Liver (tissue), 9 donors: Measurements from ENCODE around the gene CPT1B. TPM values are rescaled to one million over a fixed set of nuclear protein-coding genes. Genes with fewer than 3 reads are reported as not detected.

Experiments
- DNase-seq: peaks from one replicate; pipeline ENCODE4 v3.0.0-alpha.2; 2017; ENCODE audit warnings: low spot score
- H3K27ac ChIP-seq, 2 donors: one replicate each; pipeline ENCODE4 v1.7.0; 2013; ENCODE audit warnings: inconsistent platforms in 2 of 2, low read length in 2 of 2, control low read depth in 1 of 2, low read depth in 1 of 2, mild to moderate bottlenecking in 1 of 2
- H3K27me3 ChIP-seq, 4 donors: one replicate each; pipeline versions ENCODE4 v1.6.1 to v1.7.0; 2013; ENCODE audit warnings: low read length in 3 of 4, inconsistent platforms in 1 of 4, mild to moderate bottlenecking in 1 of 4, moderate library complexity in 1 of 4; ENCODE audit not compliant: control insufficient read depth in 4 of 4, insufficient read depth in 4 of 4
- H3K36me3 ChIP-seq, 4 donors: one replicate each; pipeline versions ENCODE4 v1.6.1 to v1.7.0; 2013; ENCODE audit warnings: low read length in 3 of 4, mild to moderate bottlenecking in 3 of 4, low read depth in 1 of 4, moderate library complexity in 1 of 4; ENCODE audit not compliant: control insufficient read depth in 4 of 4, insufficient read depth in 3 of 4
- H3K4me1 ChIP-seq, 4 donors: one replicate each; pipeline versions ENCODE4 v1.6.1 to v1.7.0; 2013; ENCODE audit warnings: low read length in 3 of 4, mild to moderate bottlenecking in 3 of 4, moderate library complexity in 1 of 4; ENCODE audit not compliant: control insufficient read depth in 4 of 4, insufficient read depth in 4 of 4
- H3K4me3 ChIP-seq, 3 donors: one replicate each; pipeline versions ENCODE4 v1.6.1 to v1.7.0; 2013; ENCODE audit warnings: low read length in 3 of 3, control low read depth in 1 of 3, low read depth in 1 of 3, mild to moderate bottlenecking in 1 of 3
- H3K9ac ChIP-seq, 2 donors: one replicate each; pipeline ENCODE4 v1.7.0; 2013; ENCODE audit warnings: low read length in 2 of 2, mild to moderate bottlenecking in 2 of 2, moderate library complexity in 2 of 2, control low read depth in 1 of 2, low read depth in 1 of 2
- H3K9me3 ChIP-seq, 4 donors: one replicate each; pipeline versions ENCODE4 v1.6.1 to v1.7.0; 2013; ENCODE audit warnings: low read length in 3 of 4; ENCODE audit not compliant: control insufficient read depth in 4 of 4
- GABPA ChIP-seq, 2 donors: IDR thresholded peaks in 1 of 2; conservative IDR thresholded peaks in 1 of 2; 2 replicates each; pipeline ENCODE4 v1.6.1; 2016; ENCODE audit warnings: antibody characterized with exemption in 2 of 2, mild to moderate bottlenecking in 1 of 2, moderate library complexity in 1 of 2
- JUND ChIP-seq, 2 donors: IDR thresholded peaks; 2 replicates each; pipeline ENCODE4 v1.6.1; 2016; ENCODE audit warnings: antibody characterized with exemption in 2 of 2
- MAX ChIP-seq: IDR thresholded peaks from 2 replicates; pipeline ENCODE4 v1.6.1; 2016; ENCODE audit warnings: antibody characterized with exemption
- NR2F2 ChIP-seq: IDR thresholded peaks from 2 replicates; pipeline ENCODE4 v1.6.1; 2016; ENCODE audit warnings: antibody characterized with exemption
- RAD21 ChIP-seq, 2 donors: IDR thresholded peaks; 2 replicates each; pipeline ENCODE4 v1.6.1; 2016; ENCODE audit warnings: antibody characterized with exemption in 2 of 2, mild to moderate bottlenecking in 2 of 2
- TAF1 ChIP-seq: conservative IDR thresholded peaks from 2 replicates; pipeline ENCODE4 v1.6.1; 2016; ENCODE audit warnings: antibody characterized with exemption, mild to moderate bottlenecking
- YY1 ChIP-seq: IDR thresholded peaks from 2 replicates; pipeline ENCODE4 v1.6.1; 2016; ENCODE audit warnings: antibody characterized with exemption, mild to moderate bottlenecking
- WGBS: extraction: QIAGEN DNeasy Blood & Tissue Kit; methylation state at CpG from one replicate; pipeline ENCODE4 v1.1.7; 2013; 5-methylcytosine and 5-hydroxymethylcytosine counted together
- polyA plus RNA-seq, 2 donors: library from polyadenylated mRNA; stranded (reverse) in 1 of 2; unstranded in 1 of 2; fragments of 200-250 nt in 1 of 2; fragments of >200 nt in 1 of 2; fragmentation: Nextera tagmentation in 1 of 2; extraction: Ambion mirVana in 1 of 2; gene quantifications; one replicate each; pipeline versions ENCODE4 v1.2.1 to v1.2.3, GENCODE V29; 2013 to 2015
- total RNA-seq, 2 donors: library from RNA; depleted of rRNA; stranded (reverse); fragments of >200 nt; gene quantifications; one replicate each; pipeline ENCODE4 v1.2.3, GENCODE V29; 2014
- TF ChIP-seq, protein P1 (sequence below): IDR thresholded peaks from 2 replicates; pipeline ENCODE4 v1.6.1; 2016; ENCODE audit warnings: antibody characterized with exemption
- TF ChIP-seq, protein P2 (sequence below): IDR thresholded peaks from 2 replicates; pipeline ENCODE4 v1.6.1; 2016; ENCODE audit warnings: antibody characterized with exemption
- donor health status: healthy.
- donor health status: healthy.
- donor health status: healthy.
- donor health status: healthy.
- donor health status: healthy.

CPT1B gene
- total and polyA plus RNA-seq, 4 donors = 3.0 to 13.6 (median 4.9) TPM

DNA sequence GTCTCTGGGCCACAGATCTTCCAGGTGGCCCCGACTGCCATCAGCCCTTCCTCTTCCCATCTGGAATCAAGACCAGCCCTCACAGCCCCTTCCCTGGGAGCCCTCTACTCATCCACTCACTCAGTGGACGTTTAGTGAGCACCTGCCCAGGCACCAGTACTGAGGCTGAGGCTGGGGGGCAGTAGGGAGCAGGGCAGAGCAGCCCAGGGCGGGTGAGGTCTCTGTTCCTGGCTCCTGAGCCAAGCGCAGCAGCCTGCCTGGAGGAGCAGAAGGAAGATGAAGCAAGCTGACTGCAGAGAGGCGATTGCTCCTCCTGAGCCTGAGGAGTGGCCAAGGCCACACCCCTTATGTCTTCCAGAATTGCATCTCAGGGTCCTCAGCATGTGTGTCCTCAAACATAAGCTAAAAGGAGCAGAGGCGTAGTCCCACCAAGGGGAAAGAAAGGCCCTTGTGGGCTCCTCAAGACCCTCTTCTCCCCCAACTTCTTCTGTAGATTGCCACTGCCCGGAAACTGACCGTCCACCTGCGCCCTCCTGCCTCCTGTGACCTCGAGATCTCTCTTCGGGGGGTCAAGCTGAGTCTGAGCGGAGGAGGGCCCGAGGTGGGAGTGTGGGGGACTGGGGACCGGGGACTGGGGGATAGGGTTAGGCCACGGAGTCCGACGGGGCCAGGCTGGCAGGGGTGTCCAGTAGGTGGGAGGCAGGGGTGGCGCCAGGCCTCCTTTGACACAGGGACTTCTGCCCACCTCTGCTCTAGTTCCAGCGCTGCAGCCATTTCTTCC, 28.1 kb upstream of the CPT1B start:
- no peak overlapping the region for H3K9ac ChIP-seq
- no peak for DNase-seq
- TF ChIP-seq RAD21 (IDR thresholded peaks at IDR 0.05) (peak in 1 of 2 donors; percentile 55), JUND (IDR thresholded peaks at IDR 0.05) (no peak)
- WGBS = 79% methylated on average over 19 of the region's 19 CpGs
- no peaks in the 10 kb centered on the region for H3K4me1 ChIP-seq
- no peaks in the 10 kb centered on the region for H3K9me3 ChIP-seq
- peaks cover 0 to 8% (median 3%) of the 10 kb centered on the region in 4 donors for H3K27me3 ChIP-seq
- no peaks in the 10 kb centered on the region for H3K36me3 ChIP-seq
- H3K4me3 ChIP-seq = no peak overlapping the region
- H3K27ac ChIP-seq = no peak overlapping the region

DNA sequence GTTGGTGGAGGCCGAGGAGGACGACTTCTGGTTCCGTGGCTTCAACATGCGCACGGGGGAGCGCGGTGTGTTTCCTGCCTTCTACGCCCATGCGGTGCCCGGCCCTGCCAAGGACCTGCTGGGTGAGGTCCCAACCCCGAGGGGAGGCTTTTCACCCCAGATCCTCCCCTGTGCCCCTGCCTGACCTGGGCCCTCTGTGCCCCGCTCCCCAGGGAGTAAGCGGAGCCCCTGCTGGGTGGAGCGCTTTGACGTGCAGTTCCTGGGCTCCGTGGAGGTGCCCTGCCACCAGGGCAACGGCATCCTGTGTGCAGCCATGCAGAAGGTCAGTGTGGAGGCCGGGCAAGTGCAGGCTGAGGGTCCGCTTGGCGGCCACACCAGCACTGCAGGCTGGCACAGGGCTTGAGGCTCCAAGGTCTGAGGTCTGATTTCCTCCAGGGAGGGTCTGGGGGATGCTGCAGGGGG, 27.4 kb upstream of the CPT1B start:
- Histone ChIP-seq H3K27me3 (peaks cover 0 to 8% (median 3%) of the 10 kb centered on the region in 4 donors), H3K9me3 (no peaks in the 10 kb centered on the region), H3K9ac (no peak overlapping the region), H3K36me3 (no peaks in the 10 kb centered on the region), H3K4me1 (peaks cover 0 to 4% (median 1%) of the 10 kb centered on the region in 4 donors), H3K27ac (no peak overlapping the region), H3K4me3 (no peak overlapping the region)
- DNase-seq = no peak
- WGBS = 84% methylated on average over 20 of the region's 20 CpGs
- no peak for TF ChIP-seq MAX
- TF ChIP-seq, protein P1, sequence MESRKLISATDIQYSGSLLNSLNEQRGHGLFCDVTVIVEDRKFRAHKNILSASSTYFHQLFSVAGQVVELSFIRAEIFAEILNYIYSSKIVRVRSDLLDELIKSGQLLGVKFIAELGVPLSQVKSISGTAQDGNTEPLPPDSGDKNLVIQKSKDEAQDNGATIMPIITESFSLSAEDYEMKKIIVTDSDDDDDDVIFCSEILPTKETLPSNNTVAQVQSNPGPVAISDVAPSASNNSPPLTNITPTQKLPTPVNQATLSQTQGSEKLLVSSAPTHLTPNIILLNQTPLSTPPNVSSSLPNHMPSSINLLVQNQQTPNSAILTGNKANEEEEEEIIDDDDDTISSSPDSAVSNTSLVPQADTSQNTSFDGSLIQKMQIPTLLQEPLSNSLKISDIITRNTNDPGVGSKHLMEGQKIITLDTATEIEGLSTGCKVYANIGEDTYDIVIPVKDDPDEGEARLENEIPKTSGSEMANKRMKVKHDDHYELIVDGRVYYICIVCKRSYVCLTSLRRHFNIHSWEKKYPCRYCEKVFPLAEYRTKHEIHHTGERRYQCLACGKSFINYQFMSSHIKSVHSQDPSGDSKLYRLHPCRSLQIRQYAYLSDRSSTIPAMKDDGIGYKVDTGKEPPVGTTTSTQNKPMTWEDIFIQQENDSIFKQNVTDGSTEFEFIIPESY = no peak
- no peak for TF ChIP-seq GABPA (IDR thresholded peaks at IDR 0.05 in 1 of 2, conservative IDR thresholded peaks at IDR 0.05 in 1 of 2)
- TF ChIP-seq, protein P2, sequence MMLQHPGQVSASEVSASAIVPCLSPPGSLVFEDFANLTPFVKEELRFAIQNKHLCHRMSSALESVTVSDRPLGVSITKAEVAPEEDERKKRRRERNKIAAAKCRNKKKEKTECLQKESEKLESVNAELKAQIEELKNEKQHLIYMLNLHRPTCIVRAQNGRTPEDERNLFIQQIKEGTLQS = no peak
- TF ChIP-seq JUND (IDR thresholded peaks at IDR 0.05) = no peak
- TF ChIP-seq TAF1 = no peak
- no peak for TF ChIP-seq NR2F2

- WGBS = 78% methylated on average over 23 of the region's 23 CpGs
- TF ChIP-seq RAD21 (IDR thresholded peaks at IDR 0.05) = no peak
- no peak for TF ChIP-seq YY1
- H3K36me3 ChIP-seq = no peaks in the 10 kb centered on the region
- H3K9ac ChIP-seq = no peak overlapping the region
- peaks cover 0 to 6% (median 2%) of the 10 kb centered on the region in 4 donors for H3K4me1 ChIP-seq
- H3K27ac ChIP-seq = no peak overlapping the region
- peaks cover 0 to 10% (median 3%) of the 10 kb centered on the region in 4 donors for H3K27me3 ChIP-seq
- no peak for DNase-seq
- no peaks in the 10 kb centered on the region for H3K9me3 ChIP-seq
- H3K4me3 ChIP-seq = no peak overlapping the region
Observed at GRCh38 chr22:50605002-50605612, 26.9 kb upstream of the CPT1B start.
